ENCODE data around the gene CDK14. TPM values are rescaled to one million over a fixed set of nuclear protein-coding genes. Genes with fewer than 3 reads are reported as not detected.

Gene CDK14
- total and polyA plus RNA-seq, 2 of the 8 experiments (the other 6 are each of a cell fraction or from before 2014, with no cell fraction given) = 5.5 to 47.3 TPM

GRCh38 chr7:91089382-91089963 is 493.4 kb downstream of the CDK14 start (continued):
- TF ChIP-seq KDM1A (IDR thresholded peaks at IDR 0.05; ENCODE audit: borderline replicate concordance, low read length) = no peak
